H1 (cell line): Measurements from ENCODE around the gene DNLZ. TPM values are rescaled to one million over a fixed set of nuclear protein-coding genes. Genes with fewer than 3 reads are reported as not detected.

Experiments
- CEBPB ChIP-seq: IDR thresholded peaks from 2 replicates; pipeline ENCODE4 v1.6.1; 2012; ENCODE audit warnings: low read depth, low read length
- CHD1 ChIP-seq: IDR thresholded peaks from 2 replicates; pipeline ENCODE4 v1.6.1; 2012; ENCODE audit warnings: low read depth, low read length, improper control_type of control experiment
- CHD7 ChIP-seq: fragments of 300-600 bp; sonication (generic); IDR thresholded peaks from 2 replicates; pipeline ENCODE4 v1.7.1; 2012; ENCODE audit warnings: low read length, moderate library complexity, mild to moderate bottlenecking, inconsistent platforms; ENCODE audit not compliant: insufficient replicate concordance
- FOSL1 ChIP-seq: IDR thresholded peaks from 2 replicates; pipeline ENCODE4 v1.6.1; 2011; ENCODE audit warnings: mild to moderate bottlenecking, low read depth, low read length, moderate library complexity; ENCODE audit not compliant: insufficient read depth
- JUN ChIP-seq: IDR thresholded peaks from 2 replicates; pipeline ENCODE4 v1.6.1; 2011; ENCODE audit warnings: low read depth, mild to moderate bottlenecking, improper control_type of control experiment, low read length
- KDM4A ChIP-seq: IDR thresholded peaks from one replicate; pipeline ENCODE4 v1.7.1; 2012; ENCODE audit warnings: low read depth, mild to moderate bottlenecking, moderate library complexity, low read length, inconsistent platforms; ENCODE audit not compliant: severe bottlenecking
- POU5F1 ChIP-seq: IDR thresholded peaks from 2 replicates; pipeline ENCODE4 v1.6.1; 2011; ENCODE audit warnings: low read depth, mild to moderate bottlenecking, low read length, moderate library complexity
- SP2 ChIP-seq: IDR thresholded peaks from 2 replicates; pipeline ENCODE4 v1.6.1; 2012; ENCODE audit warnings: mild to moderate bottlenecking, low read length, inconsistent platforms
- TAF1 ChIP-seq: IDR thresholded peaks from 2 replicates; pipeline ENCODE4 v1.6.1; 2011; ENCODE audit warnings: mild to moderate bottlenecking, low read depth, low read length
- ZNF274 ChIP-seq: IDR thresholded peaks from 2 replicates; pipeline ENCODE4 v1.7.0; 2012; ENCODE audit warnings: low read length, borderline replicate concordance; ENCODE audit errors: extremely low read depth
- polyA plus RNA-seq, 7 experiments: library from polyadenylated mRNA; depleted of rRNA in 3 of 7; stranded (reverse) in 5 of 7; unstranded in 2 of 7; fragments of >200 nt in 5 of 7; fragments of 200-250 nt in 2 of 7; gene quantifications; 1 replicate in 5 of 7; 2 replicates in 1 of 7; 4 replicates in 1 of 7; pipeline versions ENCODE4 v1.2.1 to v1.2.3, GENCODE V29; 2011 to 2013; ENCODE audit warnings: missing spikeins in 2 of 7, mixed read lengths in 2 of 7
- total RNA-seq: library from RNA; stranded (reverse); fragmentation: NEBNext Ultra II Directional; extraction: Animal tissue kit (Norgen Biotek cat#: 25700); gene quantifications from 2 replicates; pipeline ENCODE4 v1.2.1, GENCODE V29; 2021

The DNLZ gene
- total and polyA plus RNA-seq, 2 of the 8 experiments (the other 6 are each of a cell fraction or from before 2014, with no cell fraction given): 11.6 to 17.9 TPM

- TF ChIP-seq CHD7 (no peak), FOSL1 (no peak), KDM4A (no peak), CEBPB (no peak), JUN (no peak), TAF1 (no peak), SP2 (no peak), CHD1 (no peak), ZNF274 (no peak), POU5F1 (no peak)
- TF ChIP-seq, all 59 proteins: peak for 0
Observed at GRCh38 chr9:136321561-136321960, 42.0 kb downstream of the DNLZ start (continued).
